ENCODE data around the gene PLA2G2D. TPM values are rescaled to one million over a fixed set of nuclear protein-coding genes. Genes with fewer than 3 reads are reported as not detected.

The PLA2G2D gene, protein sequence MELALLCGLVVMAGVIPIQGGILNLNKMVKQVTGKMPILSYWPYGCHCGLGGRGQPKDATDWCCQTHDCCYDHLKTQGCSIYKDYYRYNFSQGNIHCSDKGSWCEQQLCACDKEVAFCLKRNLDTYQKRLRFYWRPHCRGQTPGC
- total RNA-seq (2021; fragmentation: NEBNext Ultra II Directional; extraction: Animal tissue kit (Norgen Biotek cat#: 25700)) (not detected in 2 replicates), polyA plus RNA-seq (2011; rRNA removed) (not detected in 2 replicates), polyA minus RNA-seq (2011; rRNA and poly(A)+ RNA removed) (not detected in 2 replicates)
- polyA plus RNA-seq (2011; cell fraction: cytosol; rRNA removed): not detected
- not detected for polyA plus RNA-seq (2011; cell fraction: nucleus; rRNA removed)
- not detected in 4 replicates for polyA plus RNA-seq (2012, experiment 1 of 2)
- not detected for polyA plus RNA-seq (2012, experiment 2 of 2)
- not detected for polyA plus RNA-seq (2013, experiment 1 of 2)
- polyA plus RNA-seq (2013, experiment 2 of 2): not detected
- not detected for polyA minus RNA-seq (2011; cell fraction: cytosol; rRNA and poly(A)+ RNA removed)
- not detected for polyA minus RNA-seq (2011; cell fraction: nucleus; rRNA and poly(A)+ RNA removed)
- long read RNA-seq, experiment 1: 0 reads
- long read RNA-seq, experiment 2: 0 reads

DNA sequence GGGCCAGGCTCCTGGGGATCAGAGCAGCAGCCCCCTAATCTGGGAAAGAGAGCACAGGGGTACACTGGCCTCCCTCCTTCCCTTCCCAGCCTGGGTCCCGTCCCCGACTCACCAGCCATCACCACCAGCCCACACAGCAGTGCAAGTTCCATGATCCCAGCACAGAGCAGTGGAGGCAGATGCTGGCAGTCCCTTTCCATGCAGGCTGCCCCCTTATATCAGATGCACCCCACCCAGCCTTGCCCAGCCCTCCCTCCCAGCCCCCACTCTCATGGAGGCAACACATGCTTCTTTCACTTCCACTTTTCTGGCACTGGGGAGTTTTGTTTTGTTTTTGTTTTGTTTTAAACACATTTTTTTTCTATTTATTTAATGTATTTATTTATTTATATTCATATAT is at the start of gene PLA2G2D:
Gene PLA2G2D, minus strand, starts transcription at position 190 of the 400 bp plus-strand sequence. Its CDS starts 38 bp downstream, at position 152.
- Histone ChIP-seq H2BK12ac (ENCODE audit: low read depth, low read length) (no peak within 1 kb of the TSS; the same call in 1 of the 2 replicates), H2AK5ac (ENCODE audit: low read depth, low read length) (no peak within 1 kb of the TSS), H3K4me1 (replicated peaks in 1 of 4; ENCODE audit: control insufficient read depth in 3 of 4, insufficient read depth in 4 of 4, low read length in 3 of 4) (peaks cover 0 to 2% (median under 1%) of the 10 kb centered on the region in 4 experiments; a peak in 4 of 7 replicates), H3K79me1 (ENCODE audit: low read depth, low read length) (no peaks in the 10 kb centered on the region), H3K18ac (ENCODE audit: extremely low read depth, low read length) (no peak within 1 kb of the TSS), H3K4me2 (ENCODE audit: insufficient read depth in 1 of 2, low read depth in 2 of 2, low read length in 2 of 2) (no peak within 1 kb of the TSS), H4K20me1 (replicated peaks in 1 of 2; ENCODE audit: control insufficient read depth in 1 of 2, insufficient read depth in 2 of 2, low read length in 2 of 2) (no peaks in the 10 kb centered on the region), H3K14ac (ENCODE audit: insufficient read length) (no peak within 1 kb of the TSS), H4K8ac (ENCODE audit: extremely low read depth, insufficient read depth, low read length) (no peak within 1 kb of the TSS), H3K36me3 (ENCODE audit: control insufficient read depth in 2 of 4, insufficient read depth in 4 of 4, low read length in 3 of 4) (no peaks in the 10 kb centered on the region), H3K56ac (replicated peaks; ENCODE audit: insufficient read length, low read depth, low read length) (no peak within 1 kb of the TSS), H2BK20ac (ENCODE audit: low read length) (no peak within 1 kb of the TSS), H3K23me2 (ENCODE audit: low read depth, low read length) (no peaks in the 10 kb centered on the region), H2BK15ac (ENCODE audit: low read length) (no peak within 1 kb of the TSS), H3K4me3 (ENCODE audit: extremely low read depth in 1 of 4, insufficient read depth in 2 of 4, low read depth in 3 of 4, low read length in 4 of 4) (no peak within 1 kb of the TSS), H2BK5ac (ENCODE audit: low read depth, low read length) (no peak within 1 kb of the TSS), H3K23ac (ENCODE audit: insufficient read length) (no peak within 1 kb of the TSS), H3K79me2 (ENCODE audit: control insufficient read depth in 1 of 2, insufficient read depth in 2 of 2, low read length in 2 of 2) (no peaks in the 10 kb centered on the region), H3K4ac (replicated peaks; ENCODE audit: insufficient read length, low read depth, low read length) (no peak within 1 kb of the TSS), H3K9ac (replicated peaks in 1 of 4; ENCODE audit: extremely low read depth in 1 of 4, low read depth in 3 of 4, low read length in 3 of 4) (no peak within 1 kb of the TSS), H3K9me3 (ENCODE audit: insufficient read depth in 2 of 2, low read depth in 1 of 2, low read length in 1 of 2) (no peaks in the 10 kb centered on the region), H2AFZ (ENCODE audit: low read length) (no peak within 1 kb of the TSS), H3K27me3 (replicated peaks in 1 of 4; ENCODE audit: control insufficient read depth in 3 of 4, extremely low read depth in 1 of 4, insufficient read depth in 3 of 4, low read length in 3 of 4) (no peaks in the 10 kb centered on the region), H4K91ac (replicated peaks; ENCODE audit: insufficient read length, low read length) (no peak within 1 kb of the TSS), H3K27ac (ENCODE audit: low read depth, low read length) (no peak within 1 kb of the TSS), H2BK120ac (replicated peaks; ENCODE audit: low read depth, low read length) (no peak within 1 kb of the TSS), H4K5ac (ENCODE audit: insufficient read length, low read depth, low read length) (no peak within 1 kb of the TSS)
- ChIA-PET POLR2A (ENCODE audit: partially characterized antibody) (interaction anchor here (0.6 kb wide), 1 partner anchor 58 kb away, joined by 4 read pairs; no protein-coding TSS in a partner anchor), CTCF (ENCODE audit: partially characterized antibody) (interaction anchor here (1.5 kb wide), 1 partner anchor 46 kb away, joined by 3 read pairs; no protein-coding TSS in a partner anchor)
- 100% methylated on average over 1 of the region's 2 CpGs; no CpG with 5 or more reads in 1 of the 2 experiments for WGBS, 2 experiments (ENCODE audit: extremely low coverage in 1 of 2, insufficient coverage in 1 of 2, insufficient read length in 1 of 2, insufficient replicate concordance in 2 of 2, low coverage in 1 of 2, low lambda C conversion rate in 2 of 2, missing lambda C conversion rate in 1 of 2)
- TF ChIP-seq SUZ12 (IDR thresholded peaks at IDR 0.05; ENCODE audit: low read length): no peak
- FAIRE-seq (no peak), DNase-seq (ENCODE audit: low read depth in 1 of 2, low spot score in 2 of 2) (no peak)
